GM08714 (cell line): ENCODE data around the gene KRT10.
"Not testable (repeated sequence)": the region's sequence is repeated elsewhere in the genome, so short reads cannot be mapped to it uniquely, and the experiment has no call there.

Experiments
- H3K4me3 ChIP-seq: fragments of 200-500 bp; sonication (Bioruptor generic); 2 replicates; pipeline ENCODE4 v1.5.1; 2014; ENCODE audit warnings: mild to moderate bottlenecking, low read length, inconsistent platforms
- ZNF274 ChIP-seq: IDR thresholded peaks from 2 replicates; pipeline ENCODE4 v1.6.1; 2012; ENCODE audit warnings: mild to moderate bottlenecking, low read depth, low read length

The KRT10 gene

DNA sequence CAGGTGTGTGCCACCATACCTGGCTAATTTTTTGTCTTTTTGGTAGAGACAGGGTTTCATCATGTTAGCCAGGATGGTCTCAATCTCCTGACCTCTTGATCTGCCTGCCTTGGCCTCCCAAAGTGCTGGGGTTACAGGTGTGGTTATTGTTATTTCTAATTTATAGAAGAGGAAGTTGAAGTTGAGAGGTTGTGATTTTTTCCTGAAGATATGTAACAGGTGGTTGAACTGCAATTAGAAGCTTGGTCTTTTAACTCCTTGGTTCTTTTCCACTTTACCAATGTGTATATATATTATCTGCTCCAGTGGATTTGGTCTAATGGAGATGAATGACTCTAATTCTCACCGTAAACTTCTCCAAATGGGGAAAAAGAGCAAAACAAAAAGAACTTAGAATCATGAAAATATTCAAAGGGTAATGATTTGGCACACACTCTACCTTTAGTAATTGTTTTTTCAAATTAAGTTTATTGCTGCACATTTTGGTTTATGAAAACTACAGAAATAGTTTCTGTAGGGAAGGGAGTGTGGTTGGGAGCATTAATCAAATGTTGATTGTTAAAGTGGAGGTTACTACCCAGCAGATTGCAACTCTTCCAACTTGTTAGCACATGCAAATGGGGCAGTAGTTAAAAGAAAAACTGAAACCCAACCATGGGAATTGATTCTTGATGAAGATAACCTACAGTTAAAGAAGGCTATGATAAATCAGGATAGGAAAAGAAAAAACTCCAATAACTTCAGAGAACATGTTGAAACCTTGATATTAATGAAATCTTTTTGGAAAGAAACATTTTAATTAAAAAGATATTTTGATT is 1.8 kb upstream of the KRT10 start:
- TF ChIP-seq ZNF274: no peak
- no peak overlapping the region for H3K4me3 ChIP-seq

- H3K4me3 ChIP-seq: no peak overlapping the region
- no peak for TF ChIP-seq ZNF274
Measured at GRCh38 chr17:40821536-40821935, 878 bp downstream of the KRT10 start.

GRCh38 chr17:40820228-40820838 is 2.1 kb downstream of the KRT10 start:
- no peak overlapping the region; the same call in 1 of the 2 replicates for H3K4me3 ChIP-seq
- TF ChIP-seq ZNF274: no peak

DNA sequence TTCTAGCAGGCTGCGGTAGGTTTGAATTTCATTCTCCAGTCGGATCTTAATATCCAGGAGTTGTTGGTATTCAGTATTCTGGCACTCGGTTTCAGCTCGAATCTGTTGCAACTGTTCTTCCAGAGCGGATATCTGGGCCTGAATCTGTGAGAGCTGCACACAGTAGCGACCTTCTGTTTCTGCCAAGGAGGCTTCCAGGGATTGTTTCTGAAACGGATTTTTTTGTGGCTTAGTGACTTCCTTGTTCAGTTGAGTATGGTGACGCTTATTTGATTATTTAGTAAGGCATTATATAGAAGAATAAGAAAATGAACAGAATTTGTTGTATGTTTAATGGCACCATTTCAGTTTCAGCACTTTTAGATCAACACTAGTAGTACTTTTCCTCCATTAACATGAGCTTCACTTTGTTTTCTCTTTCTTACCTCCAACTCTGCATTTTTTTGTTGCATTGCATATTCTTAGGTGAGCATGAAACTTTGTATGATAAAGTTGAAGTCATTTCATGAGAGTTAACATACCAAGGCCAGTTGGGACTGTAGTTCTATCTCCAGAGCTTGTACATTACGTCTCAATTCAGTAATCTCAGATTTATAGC is 2.8 kb downstream of the KRT10 start:
- no peak for TF ChIP-seq ZNF274
- H3K4me3 ChIP-seq: peak overlapping the region; percentile 98

- peak overlapping the region; percentile 98 for H3K4me3 ChIP-seq
- no peak for TF ChIP-seq ZNF274
Measured at GRCh38 chr17:40818733-40819527, 3.5 kb downstream of the KRT10 start.

- H3K4me3 ChIP-seq: peak overlapping the region; percentile 89
- no peak for TF ChIP-seq ZNF274
Measured at GRCh38 chr17:40818343-40818732, 4.1 kb downstream of the KRT10 start.

- no peak overlapping the region for H3K4me3 ChIP-seq
- no peak for TF ChIP-seq ZNF274
Measured at GRCh38 chr17:40817103-40817682, 5.2 kb downstream of the KRT10 start.

DNA sequence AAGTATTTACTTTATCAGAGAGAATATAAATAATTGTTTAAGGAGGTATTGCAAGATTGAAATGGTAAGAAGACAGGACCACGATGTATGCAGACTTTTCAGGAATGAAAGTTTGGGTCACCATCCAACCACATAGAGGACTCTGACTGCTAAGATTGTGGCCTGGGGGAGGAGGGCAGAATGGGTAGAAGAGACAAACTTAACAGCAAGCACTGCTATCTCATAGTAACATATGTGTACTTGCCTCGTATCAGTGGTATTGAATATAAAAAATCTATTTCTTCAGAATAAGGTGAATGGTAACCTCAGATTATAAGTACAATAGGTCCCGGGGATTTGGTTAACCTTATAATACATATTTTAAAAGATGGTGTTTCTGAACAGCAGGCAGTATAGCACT is 5.8 kb downstream of the KRT10 start:
- H3K4me3 ChIP-seq: no peak overlapping the region
- TF ChIP-seq ZNF274: no peak

GRCh38 chr17:40815381-40815780 is 7.0 kb downstream of the KRT10 start:
- H3K4me3 ChIP-seq: no peak overlapping the region
- no peak for TF ChIP-seq ZNF274

- not testable (repeated sequence) for H3K4me3 ChIP-seq
Measured at GRCh38 chr17:40814657-40815056, 7.8 kb downstream of the KRT10 start.

DNA sequence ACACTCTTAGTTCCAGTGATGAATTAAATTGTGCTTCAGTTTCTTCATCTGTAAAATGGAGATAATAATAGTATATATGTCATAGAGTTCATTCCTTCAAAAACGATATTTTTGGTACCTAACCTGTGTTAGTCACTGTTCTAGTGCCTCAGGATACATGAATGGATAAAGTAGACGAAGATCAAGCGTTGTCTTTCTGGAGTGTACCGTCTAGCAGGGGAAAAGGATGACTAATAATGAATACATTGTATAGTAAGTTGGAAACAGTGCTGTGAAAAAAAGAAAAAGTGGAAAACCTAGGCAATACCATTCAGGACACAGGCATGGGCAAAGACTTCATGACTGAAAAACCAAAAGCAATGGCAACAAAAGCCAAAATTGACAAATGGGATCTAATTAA is 8.6 kb downstream of the KRT10 start:
- no peak for TF ChIP-seq ZNF274

DNA sequence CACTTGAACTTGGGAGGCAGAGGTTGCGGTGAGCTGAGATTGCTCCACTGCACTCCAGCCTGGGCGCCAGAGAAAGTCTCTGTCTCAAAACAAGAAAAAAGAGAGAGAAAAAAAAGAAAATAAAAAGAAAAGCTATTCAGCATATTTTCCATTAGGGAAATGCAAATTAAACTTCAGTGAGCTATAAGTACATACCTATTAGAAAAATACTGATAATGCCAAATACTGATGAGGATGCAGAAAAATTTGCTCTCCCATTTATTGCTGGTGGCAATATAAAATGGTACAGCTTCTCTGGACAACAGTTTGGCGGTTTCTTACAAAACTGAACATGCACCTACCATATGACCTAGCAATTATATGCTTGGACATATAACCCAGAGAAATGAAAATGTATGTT is 9.8 kb downstream of the KRT10 start:
- TF ChIP-seq ZNF274: no peak
- no peak overlapping the region for H3K4me3 ChIP-seq

More for the DNA sequence above, 8.6 kb downstream of the KRT10 start:
- no peak overlapping the region for H3K4me3 ChIP-seq

DNA sequence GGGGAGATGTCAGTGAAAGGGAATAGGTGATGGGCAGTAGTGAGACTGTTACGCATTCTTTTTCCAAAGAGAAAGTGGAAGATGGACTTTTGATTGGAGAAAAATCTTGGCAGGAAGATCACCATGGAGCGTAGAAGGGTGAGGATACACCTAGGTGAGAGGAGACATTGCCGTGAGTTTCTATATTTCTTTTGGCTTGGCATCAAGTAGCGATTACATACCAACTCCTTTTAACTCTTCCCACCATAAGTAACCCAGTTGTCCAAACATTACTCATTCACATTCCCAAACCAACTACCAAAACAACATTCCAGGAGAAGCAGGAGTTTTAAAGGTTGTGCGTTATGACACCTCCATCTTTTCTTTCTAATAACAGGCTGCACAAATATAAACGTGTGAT is 11.9 kb downstream of the KRT10 start:
- H3K4me3 ChIP-seq: no peak overlapping the region
- no peak for TF ChIP-seq ZNF274

DNA sequence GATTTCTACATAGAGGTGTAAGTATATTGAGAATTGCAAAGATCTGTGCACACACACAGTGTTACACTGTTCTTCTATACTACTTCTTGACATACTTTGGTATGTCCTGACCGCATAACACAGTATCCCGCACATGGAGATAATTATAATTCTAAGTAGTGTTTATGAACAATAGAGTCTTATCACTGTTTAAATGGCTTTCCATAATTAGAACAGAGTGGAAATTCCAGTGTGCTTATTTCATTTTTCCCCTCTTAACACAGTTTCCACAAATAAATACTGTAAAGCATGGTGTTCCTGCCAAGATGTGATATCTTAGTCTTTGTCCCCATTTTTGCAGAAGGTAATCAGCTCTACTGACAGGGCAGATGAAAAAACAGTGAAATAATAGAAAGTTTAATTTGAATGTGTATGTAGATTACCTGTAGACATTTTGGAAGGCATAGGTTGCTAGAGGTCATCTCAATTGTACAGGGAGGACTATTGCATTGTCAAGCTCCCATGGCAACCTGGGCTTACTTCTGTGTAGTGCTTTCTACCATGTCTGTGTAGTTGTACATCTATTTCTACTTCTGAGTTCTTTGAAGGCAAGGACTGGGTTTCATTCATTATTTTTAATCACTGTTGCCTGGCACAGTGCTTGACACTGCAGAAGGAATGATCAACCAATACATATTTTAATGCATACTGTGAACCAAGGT is 12.5 kb downstream of the KRT10 start:
- TF ChIP-seq ZNF274: no peak
- H3K4me3 ChIP-seq: no peak overlapping the region
